Cardiac fibroblast (primary cell): ENCODE measurements around the gene C1orf105.

Source experiments
- DNase-seq, 2 donors: peaks; one replicate each; pipeline versions ENCODE4 v3.0.0 to v3.0.0-alpha.2; 2010; ENCODE audit warnings: low read depth in 2 of 2
- H3K4me3 ChIP-seq, 2 donors: replicated peaks in 1 of 2; 1 replicate in 1 of 2; 2 replicates in 1 of 2; pipeline ENCODE4 v1.5.1; 2011; ENCODE audit warnings: low read depth in 2 of 2, low read length in 2 of 2, mild to moderate bottlenecking in 2 of 2, moderate library complexity in 1 of 2
- CTCF ChIP-seq: IDR thresholded peaks from one replicate; pipeline ENCODE4 v1.5.1; 2011; ENCODE audit warnings: low read depth, mild to moderate bottlenecking, low read length, inconsistent platforms

The C1orf105 gene

GRCh38 chr1:172388490-172388889, 32.0 kb upstream of the C1orf105 start:
- no peak for TF ChIP-seq CTCF
- no peak for DNase-seq
- no peak overlapping the region for H3K4me3 ChIP-seq

- no peak for TF ChIP-seq CTCF
- no peak for DNase-seq
- H3K4me3 ChIP-seq, result no peak overlapping the region
These were observed 30.2 kb upstream of the C1orf105 start for GRCh38 chr1:172390301-172390682.

GRCh38 chr1:172390683-172391551, 29.6 kb upstream of the C1orf105 start:
- DNase-seq, result peak in 1 of 2 donors; percentile 47
- no peak for TF ChIP-seq CTCF
- no peak overlapping the region for H3K4me3 ChIP-seq

- no peak overlapping the region for H3K4me3 ChIP-seq
- no peak for DNase-seq
- no peak for TF ChIP-seq CTCF
These were observed 28.5 kb upstream of the C1orf105 start for GRCh38 chr1:172391976-172392375.

GRCh38 chr1:172393354-172393753, 27.1 kb upstream of the C1orf105 start:
- no peak overlapping the region for H3K4me3 ChIP-seq
- DNase-seq, result no peak

GRCh38 chr1:172394141-172394751, 26.2 kb upstream of the C1orf105 start:
- no peak for TF ChIP-seq CTCF

More at GRCh38 chr1:172393354-172393753, 27.1 kb upstream of the C1orf105 start:
- TF ChIP-seq CTCF, result no peak

More at GRCh38 chr1:172394141-172394751, 26.2 kb upstream of the C1orf105 start:
- H3K4me3 ChIP-seq, result no peak overlapping the region
- no peak for DNase-seq
